GM12872 (cell line): ENCODE results near the gene RASGRF1.

Experiments used
- CTCF ChIP-seq: IDR thresholded peaks from 3 replicates; pipeline ENCODE4 v1.5.1; 2011; ENCODE audit warnings: low read depth, mild to moderate bottlenecking, low read length, moderate library complexity; ENCODE audit not compliant: insufficient read depth

Gene RASGRF1

GRCh38 chr15:78979456-78980320 is 110.9 kb downstream of the RASGRF1 start:
- peak; percentile 88 for TF ChIP-seq CTCF

GRCh38 chr15:78978601-78979179 is 111.9 kb downstream of the RASGRF1 start:
- no peak for TF ChIP-seq CTCF

GRCh38 chr15:78977591-78978347 is 112.8 kb downstream of the RASGRF1 start:
- TF ChIP-seq CTCF, result no peak

GRCh38 chr15:78977091-78977571 is 113.4 kb downstream of the RASGRF1 start:
- no peak for TF ChIP-seq CTCF

- no peak for TF ChIP-seq CTCF
Observed at GRCh38 chr15:78976691-78977090, 113.9 kb downstream of the RASGRF1 start.

- TF ChIP-seq CTCF, result no peak
Observed at GRCh38 chr15:78974272-78974918, 116.2 kb downstream of the RASGRF1 start.
